Lower leg skin (tissue), 3 donors: Measurements from ENCODE around the gene TWIST2.

Source experiments
- POLR2A ChIP-seq, 2 donors: fragments of 450-650 bp; IDR thresholded peaks; one replicate each; pipeline ENCODE4 v1.6.1; 2016 to 2017; ENCODE audit warnings: antibody characterized with exemption in 2 of 2, mild to moderate bottlenecking in 1 of 2, moderate library complexity in 1 of 2
- TF ChIP-seq, protein P1 (sequence below), 3 donors: fragments of 450-650 bp; IDR thresholded peaks; one replicate each; pipeline ENCODE4 v1.5.1; 2016; ENCODE audit warnings: antibody characterized with exemption in 3 of 3, mild to moderate bottlenecking in 3 of 3, moderate library complexity in 2 of 3

DNA sequence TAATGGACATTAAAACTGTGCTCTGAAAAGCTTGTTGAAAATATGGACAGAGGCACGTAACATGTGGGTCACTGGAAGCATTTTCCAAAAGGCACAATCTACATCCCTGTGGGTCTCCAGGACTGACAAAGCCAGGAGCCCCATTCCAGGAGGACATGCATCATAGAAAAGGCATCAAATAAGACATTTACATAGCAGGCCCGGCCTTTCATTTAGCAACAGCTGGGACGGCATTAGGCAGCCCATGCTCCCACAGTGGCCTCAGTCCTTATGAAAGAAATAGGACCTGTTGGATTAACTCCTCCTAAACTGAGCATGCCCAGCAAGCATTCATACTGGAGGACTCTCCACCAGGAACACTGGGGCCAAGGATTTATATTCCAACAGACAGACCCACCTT lies 72.2 kb downstream of the TWIST2 start:
- TF ChIP-seq, protein P1, sequence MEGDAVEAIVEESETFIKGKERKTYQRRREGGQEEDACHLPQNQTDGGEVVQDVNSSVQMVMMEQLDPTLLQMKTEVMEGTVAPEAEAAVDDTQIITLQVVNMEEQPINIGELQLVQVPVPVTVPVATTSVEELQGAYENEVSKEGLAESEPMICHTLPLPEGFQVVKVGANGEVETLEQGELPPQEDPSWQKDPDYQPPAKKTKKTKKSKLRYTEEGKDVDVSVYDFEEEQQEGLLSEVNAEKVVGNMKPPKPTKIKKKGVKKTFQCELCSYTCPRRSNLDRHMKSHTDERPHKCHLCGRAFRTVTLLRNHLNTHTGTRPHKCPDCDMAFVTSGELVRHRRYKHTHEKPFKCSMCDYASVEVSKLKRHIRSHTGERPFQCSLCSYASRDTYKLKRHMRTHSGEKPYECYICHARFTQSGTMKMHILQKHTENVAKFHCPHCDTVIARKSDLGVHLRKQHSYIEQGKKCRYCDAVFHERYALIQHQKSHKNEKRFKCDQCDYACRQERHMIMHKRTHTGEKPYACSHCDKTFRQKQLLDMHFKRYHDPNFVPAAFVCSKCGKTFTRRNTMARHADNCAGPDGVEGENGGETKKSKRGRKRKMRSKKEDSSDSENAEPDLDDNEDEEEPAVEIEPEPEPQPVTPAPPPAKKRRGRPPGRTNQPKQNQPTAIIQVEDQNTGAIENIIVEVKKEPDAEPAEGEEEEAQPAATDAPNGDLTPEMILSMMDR (IDR thresholded peaks at IDR 0.05): no peak
- TF ChIP-seq POLR2A (IDR thresholded peaks at IDR 0.05): no peak
